GM23338 (cell line): ENCODE results near the gene DHX32. TPM values are rescaled to one million over a fixed set of nuclear protein-coding genes. Genes with fewer than 3 reads are reported as not detected.
A peak's percentile ranks its signal among the peaks of the same experiment; 100 is the strongest.
"Not testable (repeated sequence)": the region's sequence is repeated elsewhere in the genome, so short reads cannot be mapped to it uniquely, and the experiment has no call there.

Experiments
- ATAC-seq: fragments of 200-7000 bp; cut with Tn5 transposase; 3 replicates; pipeline ENCODE4 v1.9.1; 2020
- DNase-seq: peaks from one replicate; pipeline ENCODE4 v3.0.0-alpha.2; 2015; ENCODE audit warnings: low spot score
- H2AFZ ChIP-seq: fragments of 200-600 bp; sonication (generic); 2 replicates; pipeline ENCODE4 v1.8.0; 2016; ENCODE audit warnings: antibody characterized with exemption, mild to moderate bottlenecking, moderate library complexity
- H3F3A ChIP-seq: fragments of 200-600 bp; sonication (generic); replicated peaks from 2 replicates; pipeline ENCODE4 v1.8.0; 2017; ENCODE audit warnings: antibody characterized with exemption, mixed run types, low read depth
- H3K27ac ChIP-seq: fragments of 200-600 bp; sonication (generic); 2 replicates; pipeline ENCODE4 v1.6.1; 2016; ENCODE audit warnings: low read depth
- H3K27me3 ChIP-seq: fragments of 200-600 bp; sonication (generic); 2 replicates; pipeline ENCODE4 v1.8.0; 2016; ENCODE audit warnings: mild to moderate bottlenecking, mixed run types, moderate library complexity; ENCODE audit not compliant: insufficient read depth
- H3K36me3 ChIP-seq: fragments of 200-600 bp; sonication (generic); 2 replicates; pipeline ENCODE4 v1.8.0; 2016; ENCODE audit warnings: mild to moderate bottlenecking; ENCODE audit not compliant: insufficient read depth
- H3K4me1 ChIP-seq: fragments of 200-600 bp; sonication (generic); 2 replicates; pipeline ENCODE4 v1.8.0; 2016; ENCODE audit warnings: mild to moderate bottlenecking, moderate library complexity; ENCODE audit not compliant: insufficient read depth
- H3K4me2 ChIP-seq: fragments of 200-600 bp; sonication (generic); 2 replicates; pipeline ENCODE4 v1.7.1; 2017; ENCODE audit warnings: mixed run types
- H3K4me3 ChIP-seq: fragments of 200-600 bp; sonication (generic); 2 replicates; pipeline ENCODE4 v1.6.1; 2016; ENCODE audit warnings: mixed run types
- H3K79me2 ChIP-seq: fragments of 200-600 bp; sonication (generic); replicated peaks from 2 replicates; pipeline ENCODE4 v1.8.0; 2017; ENCODE audit warnings: mild to moderate bottlenecking; ENCODE audit not compliant: insufficient read depth
- H3K9me2 ChIP-seq: fragments of 200-600 bp; sonication (generic); 2 replicates; pipeline ENCODE4 v1.8.0; 2017; ENCODE audit not compliant: insufficient read depth
- H4K20me1 ChIP-seq: fragments of 200-600 bp; sonication (generic); replicated peaks from 2 replicates; pipeline ENCODE4 v1.8.0; 2017; ENCODE audit warnings: mild to moderate bottlenecking; ENCODE audit not compliant: insufficient read depth
- H3K27ac Mint-ChIP-seq: 2 replicates; pipeline ENCODE4 v1.8.0; 2020; ENCODE audit warnings: inconsistent platforms, mild to moderate bottlenecking, moderate library complexity, mixed read lengths
- H3K27me3 Mint-ChIP-seq: 3 replicates; pipeline ENCODE4 v1.8.0; 2022; ENCODE audit warnings: low read depth, mild to moderate bottlenecking, moderate library complexity, mixed read lengths, inconsistent platforms; ENCODE audit not compliant: insufficient read depth, poor library complexity
- H3K36me3 Mint-ChIP-seq: 3 replicates; pipeline ENCODE4 v1.8.0; 2021; ENCODE audit warnings: low read depth, mild to moderate bottlenecking, inconsistent platforms, moderate library complexity, mixed read lengths
- H3K4me1 Mint-ChIP-seq: 3 replicates; pipeline ENCODE4 v1.8.0; 2020; ENCODE audit warnings: mild to moderate bottlenecking, inconsistent platforms, mixed read lengths
- H3K4me3 Mint-ChIP-seq: 3 replicates; pipeline ENCODE4 v1.8.0; 2021; ENCODE audit warnings: moderate library complexity, mild to moderate bottlenecking, inconsistent platforms, mixed read lengths
- H3K9me3 Mint-ChIP-seq: 3 replicates; pipeline ENCODE4 v1.8.0; 2020; ENCODE audit warnings: moderate library complexity, mild to moderate bottlenecking, inconsistent platforms, mixed read lengths
- CREB1 ChIP-seq: fragments of 250-450 bp; sonication (Bioruptor Pico); IDR thresholded peaks from 2 replicates; pipeline ENCODE4 v1.5.0; 2020; ENCODE audit warnings: low read depth, mild to moderate bottlenecking, moderate library complexity
- EZH2 ChIP-seq: fragments of 200-600 bp; sonication (generic); IDR thresholded peaks from one replicate; pipeline ENCODE4 v1.8.0; 2017; ENCODE audit warnings: antibody characterized with exemption, mild to moderate bottlenecking, low read depth; ENCODE audit not compliant: unreplicated experiment
- EZH2phosphoT487 ChIP-seq: fragments of 200-600 bp; sonication (generic); IDR thresholded peaks from one replicate; pipeline ENCODE4 v1.8.1; 2018; ENCODE audit warnings: antibody characterized with exemption; ENCODE audit not compliant: unreplicated experiment
- JUNB ChIP-seq: IDR thresholded peaks from one replicate; pipeline ENCODE4 v1.6.1; 2016; ENCODE audit warnings: antibody characterized with exemption; ENCODE audit not compliant: unreplicated experiment
- NANOG ChIP-seq: IDR thresholded peaks from 2 replicates; pipeline ENCODE4 v1.6.1; 2016; ENCODE audit warnings: antibody characterized with exemption, borderline replicate concordance
- POLR2AphosphoS5 ChIP-seq: IDR thresholded peaks from 2 replicates; pipeline ENCODE4 v1.6.1; 2016; ENCODE audit warnings: antibody characterized with exemption, low read depth
- STAT1 ChIP-seq: IDR thresholded peaks from one replicate; pipeline ENCODE4 v1.6.1; 2016; ENCODE audit warnings: antibody characterized with exemption; ENCODE audit not compliant: unreplicated experiment
- ZNF114 ChIP-seq: fragments of 250-450 bp; sonication (Bioruptor Pico); IDR thresholded peaks from 2 replicates; pipeline ENCODE4 v1.5.0; 2020; ENCODE audit warnings: mild to moderate bottlenecking, moderate library complexity
- ZNF331 ChIP-seq: fragments of 250-450 bp; sonication (Bioruptor Pico); IDR thresholded peaks from 2 replicates; pipeline ENCODE4 v1.5.0; 2020; ENCODE audit warnings: low read depth, mild to moderate bottlenecking, moderate library complexity
- polyA plus RNA-seq: library from polyadenylated mRNA; unstranded; fragments of >200 nt; fragmentation: Nextera tagmentation; extraction: Ambion mirVana; gene quantifications from 2 replicates; pipeline ENCODE4 v1.2.1, GENCODE V29; 2016
- total RNA-seq: library from RNA; depleted of rRNA; stranded (reverse); fragments of >200 nt; shearing (Covaris generic); gene quantifications from 2 replicates; pipeline ENCODE4 v1.2.3, GENCODE V29; 2014
- TF ChIP-seq, protein P1 (sequence below): IDR thresholded peaks from one replicate; pipeline ENCODE4 v1.6.1; 2018; ENCODE audit warnings: antibody characterized with exemption; ENCODE audit not compliant: unreplicated experiment
- TF ChIP-seq, protein P2 (sequence below), 2 experiments: fragments of 200-600 bp in 1 of 2; sonication (generic) in 1 of 2; conservative IDR thresholded peaks; 2 replicates each; pipeline versions ENCODE4 v1.5.1 to v1.6.1; 2016 to 2017; ENCODE audit warnings: antibody characterized with exemption in 2 of 2, low read depth in 2 of 2, mild to moderate bottlenecking in 2 of 2, moderate library complexity in 1 of 2

Gene DHX32
- total and polyA plus RNA-seq, 2 experiments from 2014 or later: 9.5 to 21.6 TPM

DNA sequence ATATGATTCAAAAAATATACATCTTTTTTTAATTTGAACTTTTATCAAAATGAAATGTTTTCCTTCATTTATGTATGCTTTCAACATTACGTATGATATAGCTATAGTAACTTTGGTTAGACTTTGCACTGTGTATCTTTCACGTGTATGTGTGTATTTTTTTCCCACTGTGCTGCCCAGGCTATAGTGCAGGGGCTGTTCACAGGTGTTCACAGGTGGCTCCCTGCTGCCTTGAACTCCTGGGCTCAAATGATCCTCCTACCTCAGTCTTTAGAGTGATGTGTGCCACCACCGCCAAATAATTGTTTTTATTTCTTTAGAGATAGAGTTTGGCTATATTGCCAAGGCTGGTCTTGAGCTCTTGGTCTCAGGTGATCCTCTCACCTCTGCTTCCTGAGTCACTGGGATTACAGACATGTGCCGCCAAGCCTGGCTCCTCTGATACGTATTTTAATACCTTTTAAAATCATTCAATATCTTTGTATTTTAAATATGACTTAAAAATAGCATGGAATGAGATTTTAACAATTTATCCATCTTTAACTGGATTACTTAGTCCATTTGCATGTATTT lies 44.3 kb upstream of the DHX32 start (continued):
- TF ChIP-seq STAT1 (no peak), EZH2 (no peak)

DNA sequence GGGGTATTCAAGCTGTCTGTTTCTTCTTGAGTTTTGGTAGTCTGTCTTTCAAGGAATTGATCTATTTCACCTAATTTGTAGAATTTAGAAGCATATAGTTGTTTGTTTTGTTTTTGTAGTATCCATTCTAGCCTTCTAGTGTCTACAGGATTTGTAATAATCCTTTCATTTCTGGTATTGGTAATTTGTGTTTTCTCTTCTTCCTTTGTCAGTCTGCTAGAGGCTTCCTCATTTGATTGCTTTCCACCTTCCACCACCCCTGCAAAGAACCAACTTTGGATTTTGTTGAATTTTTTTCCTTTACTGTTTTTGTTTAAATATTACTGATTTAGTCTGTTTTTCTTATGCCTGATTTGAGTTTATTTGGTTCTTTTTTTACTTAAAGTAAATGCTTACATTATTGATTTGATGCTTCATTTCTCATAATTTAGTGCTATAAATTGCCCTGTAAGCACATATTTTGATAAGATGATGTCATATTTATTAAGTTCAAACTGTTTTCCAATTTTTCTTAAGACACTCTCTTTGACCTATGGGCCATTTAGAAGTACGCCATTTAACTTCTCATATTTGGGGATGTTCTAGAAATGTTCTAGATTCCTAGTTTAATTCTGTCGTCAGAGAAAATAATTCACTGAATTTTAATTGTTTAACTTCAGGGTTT lies 40.7 kb upstream of the DHX32 start:
- Mint-ChIP-seq H3K27ac (peak overlapping the region; percentile 20; the same call in 1 of the 2 replicates), H3K9me3 (peaks cover 13% of the 10 kb centered on the region)
- H3K4me3 ChIP-seq, H3K4me3 Mint-ChIP-seq, H3K9me2 ChIP-seq, H3F3A ChIP-seq, H3K4me2 ChIP-seq, H3K27me3 ChIP-seq, H3K4me1 Mint-ChIP-seq, H3K79me2 ChIP-seq, H3K27ac ChIP-seq, H3K27me3 Mint-ChIP-seq, H3K36me3 ChIP-seq, DNase-seq, H3K36me3 Mint-ChIP-seq, H2AFZ ChIP-seq, ATAC-seq, H3K4me1 ChIP-seq, H4K20me1 ChIP-seq: not testable (repeated sequence)

GRCh38 chr10:125917704-125918361 lies 36.7 kb upstream of the DHX32 start:
- H4K20me1 ChIP-seq, H3K4me3 ChIP-seq, ATAC-seq, H3K79me2 ChIP-seq, H3K4me3 Mint-ChIP-seq, H3K9me3 Mint-ChIP-seq, H3F3A ChIP-seq, H3K36me3 ChIP-seq, H3K4me1 ChIP-seq, H3K36me3 Mint-ChIP-seq, H3K4me2 ChIP-seq, H3K27me3 ChIP-seq, H3K9me2 ChIP-seq, H3K27ac ChIP-seq, DNase-seq, H3K4me1 Mint-ChIP-seq, H3K27ac Mint-ChIP-seq, H3K27me3 Mint-ChIP-seq, H2AFZ ChIP-seq: not testable (repeated sequence)

DNA sequence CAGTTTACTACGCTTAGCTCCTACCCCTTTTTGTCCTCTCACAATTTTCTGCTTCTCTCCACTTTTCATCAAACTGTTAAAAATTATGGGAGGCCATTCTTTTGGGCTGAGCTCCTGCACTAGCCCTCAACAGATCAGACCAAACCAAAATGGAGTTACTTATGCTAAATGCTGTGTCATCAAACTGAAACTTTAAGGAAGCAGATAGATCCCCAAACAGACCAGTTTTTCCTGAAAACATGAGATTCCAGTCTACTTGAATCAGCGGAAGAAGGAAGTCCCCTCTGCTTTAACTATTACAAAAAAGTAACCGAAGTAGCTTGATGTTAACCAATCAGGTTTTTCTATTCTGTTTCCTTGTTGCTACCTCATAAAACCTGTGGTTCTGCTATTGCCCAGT lies 35.9 kb upstream of the DHX32 start:
- Histone ChIP-seq H3K4me2 (no peak overlapping the region), H2AFZ (no peak overlapping the region), H3K36me3 (no peaks in the 10 kb centered on the region), H3K4me3 (no peak overlapping the region), H3K9me2 (no peaks in the 10 kb centered on the region), H3K79me2 (no peaks in the 10 kb centered on the region), H3K4me1 (no peaks in the 10 kb centered on the region), H3F3A (no peaks in the 10 kb centered on the region), H3K27ac (no peak overlapping the region), H3K27me3 (no peaks in the 10 kb centered on the region), H4K20me1 (no peaks in the 10 kb centered on the region)
- no peak for ATAC-seq
- Mint-ChIP-seq H3K4me1 (no peaks in the 10 kb centered on the region), H3K4me3 (no peak overlapping the region), H3K9me3 (peaks cover 7% of the 10 kb centered on the region), H3K27ac (no peak overlapping the region), H3K27me3 (peaks cover 1% of the 10 kb centered on the region), H3K36me3 (peaks cover 3% of the 10 kb centered on the region; the same call in 1 of the 3 replicates)
- no peak for DNase-seq
- no peak for TF ChIP-seq EZH2
- TF ChIP-seq EZH2phosphoT487: no peak
- TF ChIP-seq, protein P1, sequence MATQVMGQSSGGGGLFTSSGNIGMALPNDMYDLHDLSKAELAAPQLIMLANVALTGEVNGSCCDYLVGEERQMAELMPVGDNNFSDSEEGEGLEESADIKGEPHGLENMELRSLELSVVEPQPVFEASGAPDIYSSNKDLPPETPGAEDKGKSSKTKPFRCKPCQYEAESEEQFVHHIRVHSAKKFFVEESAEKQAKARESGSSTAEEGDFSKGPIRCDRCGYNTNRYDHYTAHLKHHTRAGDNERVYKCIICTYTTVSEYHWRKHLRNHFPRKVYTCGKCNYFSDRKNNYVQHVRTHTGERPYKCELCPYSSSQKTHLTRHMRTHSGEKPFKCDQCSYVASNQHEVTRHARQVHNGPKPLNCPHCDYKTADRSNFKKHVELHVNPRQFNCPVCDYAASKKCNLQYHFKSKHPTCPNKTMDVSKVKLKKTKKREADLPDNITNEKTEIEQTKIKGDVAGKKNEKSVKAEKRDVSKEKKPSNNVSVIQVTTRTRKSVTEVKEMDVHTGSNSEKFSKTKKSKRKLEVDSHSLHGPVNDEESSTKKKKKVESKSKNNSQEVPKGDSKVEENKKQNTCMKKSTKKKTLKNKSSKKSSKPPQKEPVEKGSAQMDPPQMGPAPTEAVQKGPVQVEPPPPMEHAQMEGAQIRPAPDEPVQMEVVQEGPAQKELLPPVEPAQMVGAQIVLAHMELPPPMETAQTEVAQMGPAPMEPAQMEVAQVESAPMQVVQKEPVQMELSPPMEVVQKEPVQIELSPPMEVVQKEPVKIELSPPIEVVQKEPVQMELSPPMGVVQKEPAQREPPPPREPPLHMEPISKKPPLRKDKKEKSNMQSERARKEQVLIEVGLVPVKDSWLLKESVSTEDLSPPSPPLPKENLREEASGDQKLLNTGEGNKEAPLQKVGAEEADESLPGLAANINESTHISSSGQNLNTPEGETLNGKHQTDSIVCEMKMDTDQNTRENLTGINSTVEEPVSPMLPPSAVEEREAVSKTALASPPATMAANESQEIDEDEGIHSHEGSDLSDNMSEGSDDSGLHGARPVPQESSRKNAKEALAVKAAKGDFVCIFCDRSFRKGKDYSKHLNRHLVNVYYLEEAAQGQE: no peak
- TF ChIP-seq STAT1: no peak
- TF ChIP-seq ZNF114 (CRISPR knock-in tag): no peak
- TF ChIP-seq POLR2AphosphoS5: no peak
- TF ChIP-seq JUNB: no peak
- TF ChIP-seq ZNF331 (CRISPR knock-in tag): no peak
- TF ChIP-seq NANOG: no peak
- TF ChIP-seq, protein P2, sequence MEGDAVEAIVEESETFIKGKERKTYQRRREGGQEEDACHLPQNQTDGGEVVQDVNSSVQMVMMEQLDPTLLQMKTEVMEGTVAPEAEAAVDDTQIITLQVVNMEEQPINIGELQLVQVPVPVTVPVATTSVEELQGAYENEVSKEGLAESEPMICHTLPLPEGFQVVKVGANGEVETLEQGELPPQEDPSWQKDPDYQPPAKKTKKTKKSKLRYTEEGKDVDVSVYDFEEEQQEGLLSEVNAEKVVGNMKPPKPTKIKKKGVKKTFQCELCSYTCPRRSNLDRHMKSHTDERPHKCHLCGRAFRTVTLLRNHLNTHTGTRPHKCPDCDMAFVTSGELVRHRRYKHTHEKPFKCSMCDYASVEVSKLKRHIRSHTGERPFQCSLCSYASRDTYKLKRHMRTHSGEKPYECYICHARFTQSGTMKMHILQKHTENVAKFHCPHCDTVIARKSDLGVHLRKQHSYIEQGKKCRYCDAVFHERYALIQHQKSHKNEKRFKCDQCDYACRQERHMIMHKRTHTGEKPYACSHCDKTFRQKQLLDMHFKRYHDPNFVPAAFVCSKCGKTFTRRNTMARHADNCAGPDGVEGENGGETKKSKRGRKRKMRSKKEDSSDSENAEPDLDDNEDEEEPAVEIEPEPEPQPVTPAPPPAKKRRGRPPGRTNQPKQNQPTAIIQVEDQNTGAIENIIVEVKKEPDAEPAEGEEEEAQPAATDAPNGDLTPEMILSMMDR (conservative IDR thresholded peaks at IDR 0.05; ENCODE audit: low read depth in 2 of 2): no peak
- TF ChIP-seq CREB1 (CRISPR knock-in tag): no peak
